Lower leg skin (tissue), 4 donors: ENCODE results near the gene ABHD12. TPM values are rescaled to one million over a fixed set of nuclear protein-coding genes. Genes with fewer than 3 reads are reported as not detected.

Source experiments
- DNase-seq, 2 donors: peaks; one replicate each; pipeline ENCODE4 v3.0.0-alpha.2; 2019; ENCODE audit warnings: low spot score in 2 of 2
- H3K4me3 ChIP-seq: fragments of 200-600 bp; sonication (generic); 2 replicates; pipeline ENCODE4 v1.5.1; 2017; ENCODE audit warnings: mild to moderate bottlenecking, low read depth; ENCODE audit not compliant: poor library complexity, severe bottlenecking
- POLR2A ChIP-seq, 2 donors: fragments of 450-650 bp; IDR thresholded peaks; one replicate each; pipeline ENCODE4 v1.6.1; 2016 to 2017; ENCODE audit warnings: antibody characterized with exemption in 2 of 2, mild to moderate bottlenecking in 1 of 2, moderate library complexity in 1 of 2
- WGBS, 2 donors: methylation state at CpG; one replicate each; pipeline ENCODE4 v1.1.5; 2018; 5-methylcytosine and 5-hydroxymethylcytosine counted together
- intact Hi-C: fragments of 100-400 bp; cut with DNase I; formaldehyde crosslinking; loops from one replicate; pipeline ENCODE4 v1.15.0; 2023; ENCODE audit warnings: low total_unique reads
- total RNA-seq, 4 donors: library from RNA; depleted of rRNA; stranded (reverse); fragments of >200 nt; gene quantifications; one replicate each; pipeline ENCODE4 v1.1.0, GENCODE V29; 2016
- TF ChIP-seq, protein P1 (sequence below), 3 donors: fragments of 450-650 bp; IDR thresholded peaks; one replicate each; pipeline ENCODE4 v1.5.1; 2016; ENCODE audit warnings: antibody characterized with exemption in 3 of 3, mild to moderate bottlenecking in 3 of 3, moderate library complexity in 2 of 3

Gene ABHD12
- total RNA-seq, 4 donors from 2014 or later = 51.7 to 121 (median 103) TPM

DNA sequence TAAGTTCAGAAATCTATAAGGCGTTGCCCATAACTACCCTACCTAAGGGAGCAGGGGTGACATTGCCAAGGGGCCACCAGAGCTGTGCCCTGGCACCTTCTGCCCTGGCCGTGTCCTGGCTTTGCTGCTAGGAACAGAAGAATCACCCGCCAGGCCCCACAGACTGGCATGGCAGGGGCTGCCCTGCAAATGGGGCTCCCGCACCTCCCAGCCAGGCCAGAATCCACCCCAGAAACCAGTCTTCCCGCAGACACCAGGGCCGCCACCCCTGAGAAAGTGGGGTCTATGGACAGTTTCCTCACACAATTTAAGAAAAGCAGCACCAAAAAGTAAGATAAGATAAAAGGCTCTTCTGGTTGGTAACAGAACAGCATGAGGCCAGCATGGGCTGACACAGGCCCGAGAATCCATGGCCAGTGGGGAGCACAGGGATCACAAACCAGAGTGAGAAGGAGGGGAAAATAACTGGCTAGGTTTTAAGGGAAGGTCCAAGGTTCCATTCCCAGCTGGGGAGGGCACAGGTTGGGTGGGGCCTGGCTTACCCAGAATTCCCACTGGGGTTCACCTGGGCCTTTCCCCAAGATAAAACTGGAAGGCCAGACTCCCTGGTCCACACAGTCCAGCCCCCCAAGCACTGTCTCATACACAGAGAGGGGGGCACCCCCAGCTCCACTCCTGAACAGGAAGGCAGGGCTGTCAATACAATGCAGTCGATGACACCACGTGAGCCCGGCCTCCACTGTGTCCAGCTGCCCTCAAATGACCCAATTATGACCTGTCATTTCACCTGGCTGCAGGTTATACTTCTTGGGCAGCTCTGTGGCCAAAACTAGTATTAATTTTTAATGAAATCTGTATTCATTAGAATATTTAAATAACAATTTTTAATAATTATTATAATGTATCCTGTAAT is 83.4 kb downstream of the ABHD12 start:
- TF ChIP-seq, protein P1, sequence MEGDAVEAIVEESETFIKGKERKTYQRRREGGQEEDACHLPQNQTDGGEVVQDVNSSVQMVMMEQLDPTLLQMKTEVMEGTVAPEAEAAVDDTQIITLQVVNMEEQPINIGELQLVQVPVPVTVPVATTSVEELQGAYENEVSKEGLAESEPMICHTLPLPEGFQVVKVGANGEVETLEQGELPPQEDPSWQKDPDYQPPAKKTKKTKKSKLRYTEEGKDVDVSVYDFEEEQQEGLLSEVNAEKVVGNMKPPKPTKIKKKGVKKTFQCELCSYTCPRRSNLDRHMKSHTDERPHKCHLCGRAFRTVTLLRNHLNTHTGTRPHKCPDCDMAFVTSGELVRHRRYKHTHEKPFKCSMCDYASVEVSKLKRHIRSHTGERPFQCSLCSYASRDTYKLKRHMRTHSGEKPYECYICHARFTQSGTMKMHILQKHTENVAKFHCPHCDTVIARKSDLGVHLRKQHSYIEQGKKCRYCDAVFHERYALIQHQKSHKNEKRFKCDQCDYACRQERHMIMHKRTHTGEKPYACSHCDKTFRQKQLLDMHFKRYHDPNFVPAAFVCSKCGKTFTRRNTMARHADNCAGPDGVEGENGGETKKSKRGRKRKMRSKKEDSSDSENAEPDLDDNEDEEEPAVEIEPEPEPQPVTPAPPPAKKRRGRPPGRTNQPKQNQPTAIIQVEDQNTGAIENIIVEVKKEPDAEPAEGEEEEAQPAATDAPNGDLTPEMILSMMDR (IDR thresholded peaks at IDR 0.05) = no peak
- no peak for TF ChIP-seq POLR2A (IDR thresholded peaks at IDR 0.05)
- no peak overlapping the region for H3K4me3 ChIP-seq
- WGBS, 2 donors = 94 to 98% methylated on average over 10 of the region's 10 CpGs
- DNase-seq = no peak
- intact Hi-C loops = loop anchor here (10.0 kb wide), 1 partner anchor 88 kb away; the partner anchor contains the start of gene ABHD12

DNA sequence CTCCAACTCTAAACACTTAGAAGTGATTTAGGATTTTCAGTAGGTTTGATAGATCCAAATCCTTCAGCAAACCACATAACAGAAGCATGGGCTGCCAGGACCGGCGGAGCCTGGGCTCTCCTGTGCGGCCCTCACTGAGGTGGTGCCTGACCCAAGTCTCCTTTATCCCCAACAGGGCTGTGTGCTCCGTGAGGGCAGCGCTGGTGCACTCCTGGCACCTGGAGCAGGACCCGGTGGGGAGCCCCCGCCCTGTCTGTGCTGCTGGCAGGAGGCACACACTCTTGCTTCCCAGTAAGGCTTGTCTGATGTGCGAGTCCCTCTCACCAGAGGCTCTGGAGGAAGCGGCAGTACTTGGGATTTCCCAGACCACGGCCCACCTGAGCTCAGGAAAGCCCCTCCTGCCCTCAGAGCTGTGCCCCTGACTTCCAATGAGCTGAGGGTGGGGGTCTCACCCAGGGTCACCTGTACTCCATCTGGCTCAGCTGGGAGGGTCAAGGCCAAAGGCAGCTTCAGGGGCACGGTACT is 86.5 kb downstream of the ABHD12 start:
- WGBS, 2 donors = 85 to 86% methylated on average over 11 of the region's 11 CpGs
- no peak for TF ChIP-seq POLR2A (IDR thresholded peaks at IDR 0.05)
- TF ChIP-seq, protein P1 (IDR thresholded peaks at IDR 0.05) = no peak
- H3K4me3 ChIP-seq = no peak overlapping the region
- no peak for DNase-seq
- intact Hi-C loops = loop anchor here (10.0 kb wide), 1 partner anchor 91 kb away; the partner anchor contains the start of gene ABHD12

DNA sequence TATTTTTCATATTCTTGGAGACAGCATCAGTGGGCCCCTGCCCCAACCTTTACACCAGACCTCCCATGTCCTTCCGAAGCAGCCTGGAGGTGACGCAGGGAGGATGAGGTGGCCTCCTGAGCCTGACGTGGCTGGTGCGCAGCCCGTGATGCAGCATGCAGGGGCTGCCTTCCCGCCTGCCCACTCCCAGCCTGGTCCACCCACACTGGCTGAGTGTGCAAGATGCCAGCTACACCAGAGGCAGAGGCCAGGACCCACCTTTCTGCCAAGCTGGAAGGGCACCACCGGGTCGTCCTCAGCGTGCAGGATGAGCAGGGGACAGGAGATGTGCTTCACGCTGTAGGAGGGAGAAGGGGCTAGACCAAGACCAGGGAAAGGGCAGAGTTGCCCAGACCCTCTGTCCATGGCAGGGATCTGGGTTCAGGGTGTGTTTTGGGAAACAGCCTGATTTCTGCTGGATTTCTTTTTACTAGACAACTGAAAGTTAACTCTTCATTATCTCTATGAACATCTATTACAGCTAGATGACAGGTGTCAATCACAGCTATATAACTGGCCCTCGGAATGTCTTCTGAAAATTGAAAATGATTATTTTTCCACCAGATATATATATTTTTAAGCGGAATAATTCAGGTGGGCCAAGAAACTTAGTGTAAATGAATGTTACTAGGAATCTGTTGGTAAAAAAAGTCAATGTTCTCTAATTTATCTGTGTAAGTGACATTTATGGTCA is 87.2 kb downstream of the ABHD12 start:
- TF ChIP-seq, protein P1 (IDR thresholded peaks at IDR 0.05) = no peak
- TF ChIP-seq POLR2A (IDR thresholded peaks at IDR 0.05) = no peak
- 92 to 94% methylated on average over 12 of the region's 12 CpGs for WGBS, 2 donors
- no peak overlapping the region for H3K4me3 ChIP-seq
- intact Hi-C loops = loop anchor here (10.0 kb wide), 1 partner anchor 91 kb away; the partner anchor contains the start of gene ABHD12
- DNase-seq = no peak

DNA sequence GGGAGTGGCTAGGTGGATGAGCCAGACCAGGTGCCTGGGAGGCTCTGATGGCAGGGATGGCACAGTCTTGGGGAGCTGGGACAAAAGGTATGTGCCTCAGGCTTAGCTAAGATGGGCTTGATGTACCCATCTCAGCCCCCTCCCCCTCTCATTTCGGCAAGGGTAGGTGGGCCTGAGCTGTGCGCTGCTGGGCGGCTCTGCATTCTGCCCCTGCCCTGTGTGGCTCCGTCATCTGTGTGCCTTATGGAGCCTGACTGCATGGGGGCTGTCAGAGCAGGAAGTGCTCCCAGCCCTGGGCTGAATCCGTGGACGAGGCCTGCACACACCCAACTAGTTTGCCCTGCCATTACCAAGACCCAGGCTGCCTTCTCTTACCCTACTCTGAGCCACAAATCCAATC is 88.0 kb downstream of the ABHD12 start:
- H3K4me3 ChIP-seq = no peak overlapping the region
- TF ChIP-seq, protein P1 (IDR thresholded peaks at IDR 0.05) = no peak
- no peak for TF ChIP-seq POLR2A (IDR thresholded peaks at IDR 0.05)
- 72 to 76% methylated on average over 6 of the region's 6 CpGs for WGBS, 2 donors
- no peak for DNase-seq
- intact Hi-C loops = loop anchor here (10.0 kb wide), 1 partner anchor 92 kb away; the partner anchor contains the start of gene ABHD12

DNA sequence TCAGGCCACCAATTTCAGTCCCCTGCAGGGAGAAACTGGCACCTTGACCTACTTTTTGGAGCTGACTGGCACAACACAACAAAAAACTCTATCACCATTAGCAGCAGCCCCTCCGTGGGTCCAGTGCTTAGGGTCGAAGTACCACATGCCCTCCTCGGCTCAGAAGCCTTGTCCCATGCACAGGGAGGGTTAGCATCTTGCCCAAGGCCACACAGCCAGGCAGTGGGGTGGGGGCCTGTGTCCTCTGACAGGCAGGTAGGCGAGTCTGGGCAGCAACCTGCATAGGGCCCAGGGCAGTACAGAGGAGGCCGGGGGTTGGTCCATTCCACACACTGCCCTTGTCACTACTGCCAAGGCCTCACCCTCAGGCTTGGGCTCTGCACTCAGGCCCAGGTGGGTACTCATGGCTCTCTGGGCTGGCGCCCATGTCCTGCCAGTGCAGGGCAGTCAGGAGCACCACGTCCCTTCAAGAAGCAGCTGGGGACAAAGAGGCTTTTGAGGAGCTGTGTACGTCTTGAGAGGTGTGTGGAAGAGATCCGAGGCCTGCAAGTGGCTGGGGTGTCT is 89.2 kb downstream of the ABHD12 start:
- H3K4me3 ChIP-seq = no peak overlapping the region
- intact Hi-C loops = loop anchor here (10.0 kb wide), 1 partner anchor 93 kb away; the partner anchor contains the start of gene ABHD12
- WGBS, 2 donors = 63 to 75% methylated on average over 9 of the region's 9 CpGs
- no peak for TF ChIP-seq POLR2A (IDR thresholded peaks at IDR 0.05)
- TF ChIP-seq, protein P1 (IDR thresholded peaks at IDR 0.05) = no peak
- no peak for DNase-seq
